NCI-H2171 treated with DMSO at 0.1 percent for 48 hours (cell line): ENCODE results near the gene ITIH3.

ENCODE experiments used
- DNase-seq: peaks from one replicate; lab custom pipeline; 2025; lab: John Stamatoyannopoulos, UW

ITIH3 gene

DNA sequence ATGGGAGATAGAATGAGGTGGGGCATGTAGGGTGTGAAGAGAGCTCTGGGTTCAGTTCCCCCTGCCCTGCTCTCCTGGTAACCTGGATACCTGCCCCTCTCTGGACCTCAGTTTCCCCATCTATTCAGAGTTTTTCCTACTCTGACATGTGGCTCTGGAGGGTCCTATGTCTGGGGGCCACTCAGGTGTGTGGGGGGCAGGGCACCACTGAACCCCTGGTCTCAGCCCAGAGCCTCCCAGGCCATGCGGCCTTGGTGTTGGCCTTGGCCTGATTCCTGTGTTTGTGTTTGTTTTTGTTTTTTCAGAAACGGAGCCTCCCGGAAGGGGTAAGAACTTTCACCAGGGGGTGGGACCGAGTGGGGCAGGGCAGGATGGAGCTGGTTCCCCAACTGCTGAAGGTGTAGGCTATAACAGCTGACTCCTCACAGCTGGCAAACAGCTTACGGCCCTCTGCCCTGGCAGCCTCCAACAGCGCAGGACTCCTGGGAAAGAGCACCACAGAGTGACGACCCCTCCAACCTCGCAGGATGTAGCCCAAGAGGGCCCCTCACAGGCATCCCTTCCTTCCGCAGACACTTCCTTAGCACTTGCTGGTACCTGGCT lies 803 bp downstream of the ITIH3 start:
- no peak for DNase-seq

DNA sequence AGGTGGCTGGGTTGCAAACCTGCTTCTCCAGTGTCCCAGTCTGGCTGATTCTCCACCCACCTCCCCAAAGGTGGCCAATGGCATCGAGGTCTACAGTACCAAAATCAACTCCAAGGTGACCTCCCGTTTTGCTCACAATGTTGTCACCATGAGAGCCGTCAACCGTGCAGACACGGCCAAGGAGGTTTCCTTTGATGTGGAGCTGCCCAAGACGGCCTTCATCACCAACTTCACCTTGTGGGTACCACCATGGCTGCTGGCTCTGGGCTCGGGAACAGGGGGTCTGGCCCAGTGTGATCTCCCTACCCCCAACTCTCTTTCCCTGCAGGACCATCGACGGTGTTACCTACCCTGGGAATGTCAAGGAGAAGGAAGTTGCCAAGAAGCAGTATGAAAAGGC lies 1.8 kb downstream of the ITIH3 start:
- no peak for DNase-seq

DNA sequence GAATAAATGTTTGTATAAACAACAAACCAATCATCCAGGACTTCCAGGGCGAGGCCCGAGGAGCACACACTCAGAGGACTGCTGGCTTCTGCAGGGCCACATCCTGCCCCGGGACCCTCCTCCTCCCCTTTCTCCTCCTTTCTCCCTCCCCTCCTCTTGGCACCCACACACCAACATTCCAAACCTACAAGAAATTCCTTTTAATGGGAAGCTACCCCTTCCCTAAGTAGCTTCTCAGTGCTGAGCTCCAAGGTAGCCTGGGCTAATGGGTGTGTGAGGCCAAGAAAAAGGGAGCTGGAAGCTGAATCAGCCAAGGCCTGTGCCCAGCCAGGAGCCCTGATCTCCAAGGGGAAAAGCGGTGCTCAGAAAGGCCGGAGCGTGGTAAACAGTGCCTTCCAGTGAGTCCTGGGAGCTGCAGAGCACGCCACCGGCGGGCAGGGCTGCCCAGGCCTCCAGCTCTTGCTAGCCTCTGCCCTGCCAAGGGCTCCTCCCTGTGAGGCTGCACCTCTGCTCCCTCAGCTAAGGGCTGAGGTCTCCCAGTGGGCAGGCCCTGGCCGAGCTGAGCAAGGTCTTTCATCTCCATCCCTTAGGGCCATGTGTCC lies 3.9 kb downstream of the ITIH3 start:
- DNase-seq = no peak

DNA sequence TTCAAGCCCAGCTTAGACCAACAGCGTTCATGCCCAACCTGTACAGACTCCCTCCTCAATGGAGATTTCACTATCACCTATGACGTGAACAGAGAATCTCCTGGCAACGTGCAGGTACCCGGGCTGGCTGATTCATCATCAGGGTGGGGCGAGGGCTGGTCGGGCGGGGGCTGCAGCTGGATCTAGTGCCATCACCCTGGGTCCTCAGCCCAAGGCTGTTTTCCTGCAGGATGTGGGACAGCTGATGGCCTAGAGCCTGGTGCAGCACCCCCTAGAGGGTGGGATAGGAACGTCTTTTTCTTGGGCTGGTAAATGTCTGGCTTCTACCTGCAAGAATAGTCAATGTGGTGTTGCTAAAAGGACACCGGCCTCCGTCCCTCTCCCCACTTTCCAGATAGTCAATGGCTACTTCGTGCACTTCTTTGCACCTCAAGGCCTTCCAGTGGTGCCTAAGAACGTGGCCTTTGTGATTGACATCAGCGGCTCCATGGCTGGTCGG lies 4.4 kb downstream of the ITIH3 start:
- DNase-seq = no peak

DNA sequence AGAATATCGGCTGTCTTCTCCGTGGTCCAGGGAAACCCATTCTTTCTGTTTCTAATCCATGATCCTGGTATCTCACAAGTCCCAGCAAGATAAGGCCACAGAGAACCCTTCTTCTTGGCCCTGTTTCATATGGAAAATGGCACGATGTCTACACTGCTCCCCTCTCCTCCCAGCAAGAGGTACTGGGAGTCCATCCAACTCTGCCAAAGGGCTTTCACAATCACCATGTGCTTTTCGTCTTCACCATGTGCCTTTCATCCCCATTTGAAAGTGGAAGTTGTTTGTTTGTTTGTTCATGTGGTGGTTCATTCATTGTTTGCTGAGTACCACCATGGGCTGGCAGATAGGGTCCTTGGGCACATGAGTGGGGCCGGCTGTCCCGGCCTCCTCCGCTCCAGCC lies 5.5 kb downstream of the ITIH3 start:
- no peak for DNase-seq

DNA sequence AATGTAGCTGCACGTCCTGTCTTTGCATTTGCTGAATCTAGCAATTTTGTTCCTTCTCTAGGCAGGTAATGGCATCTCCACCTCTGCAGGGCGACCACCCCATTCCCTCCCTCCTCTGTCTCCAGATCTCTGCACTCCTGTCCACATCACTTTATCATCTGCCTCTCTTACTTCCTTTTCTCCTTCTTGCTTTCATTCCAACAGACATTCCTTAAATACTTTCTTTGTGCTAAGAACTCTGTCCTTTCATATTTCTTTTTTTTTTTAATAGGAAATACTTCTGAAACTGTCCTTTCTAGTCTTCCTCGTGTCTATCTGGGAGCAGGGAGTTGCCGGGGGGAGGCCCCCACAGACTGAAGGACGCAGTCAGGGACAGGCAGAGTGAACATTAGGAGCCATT lies 7.2 kb downstream of the ITIH3 start:
- no peak for DNase-seq

DNA sequence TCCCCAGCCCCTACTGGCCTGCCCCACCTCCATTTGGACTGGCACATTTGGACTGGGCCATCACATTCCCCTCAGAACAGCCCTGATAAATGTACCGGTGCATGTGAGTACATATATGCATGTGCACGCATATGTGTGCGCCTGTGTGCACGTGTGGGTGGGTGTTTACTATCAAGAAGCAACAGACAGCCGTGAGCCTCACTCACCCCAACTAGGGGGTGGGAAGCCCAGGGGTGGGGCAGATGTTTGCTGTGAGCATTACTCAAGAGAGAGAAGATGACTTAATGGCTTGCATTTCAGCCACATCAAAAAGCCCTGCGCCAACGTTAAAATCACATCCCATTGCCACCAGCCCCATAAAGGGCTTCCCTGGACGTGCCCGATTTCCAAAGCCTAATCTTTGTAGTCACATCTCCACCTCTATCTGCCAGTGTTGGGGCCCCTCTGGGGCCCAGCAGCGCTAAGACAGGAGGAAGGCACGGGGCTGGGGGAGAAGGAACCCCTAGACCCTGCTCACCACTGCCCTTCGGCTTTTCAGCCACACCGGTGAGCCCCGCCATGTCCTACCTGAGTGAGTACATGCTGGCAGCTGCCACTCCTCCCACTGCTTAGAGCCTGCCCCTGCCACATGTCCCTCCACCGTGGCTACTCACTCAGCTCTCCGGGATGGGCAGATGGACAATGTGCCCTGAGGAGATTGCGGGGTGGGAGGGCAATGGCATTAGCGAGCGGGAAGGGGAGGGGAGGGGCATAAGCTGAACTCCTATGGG lies 10.9 kb downstream of the ITIH3 start:
- no peak for DNase-seq

DNA sequence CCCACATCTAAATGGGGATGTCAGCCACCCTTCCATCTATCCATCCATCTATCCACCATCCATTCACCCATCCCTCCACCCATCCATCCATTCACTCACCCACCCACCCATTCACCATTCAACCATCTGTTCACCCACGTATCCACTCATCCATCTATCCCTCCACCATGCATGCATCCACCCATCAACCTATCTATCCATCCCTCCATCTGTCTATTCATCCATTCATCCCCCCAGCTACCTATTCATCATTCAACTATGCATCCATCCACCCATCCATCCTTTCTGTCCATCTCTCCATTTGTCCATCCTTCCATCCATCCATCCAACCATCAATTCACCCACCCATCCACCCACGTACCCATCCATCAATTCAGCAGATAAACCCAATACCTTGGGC lies 14.6 kb downstream of the ITIH3 start:
- no peak for DNase-seq

DNA sequence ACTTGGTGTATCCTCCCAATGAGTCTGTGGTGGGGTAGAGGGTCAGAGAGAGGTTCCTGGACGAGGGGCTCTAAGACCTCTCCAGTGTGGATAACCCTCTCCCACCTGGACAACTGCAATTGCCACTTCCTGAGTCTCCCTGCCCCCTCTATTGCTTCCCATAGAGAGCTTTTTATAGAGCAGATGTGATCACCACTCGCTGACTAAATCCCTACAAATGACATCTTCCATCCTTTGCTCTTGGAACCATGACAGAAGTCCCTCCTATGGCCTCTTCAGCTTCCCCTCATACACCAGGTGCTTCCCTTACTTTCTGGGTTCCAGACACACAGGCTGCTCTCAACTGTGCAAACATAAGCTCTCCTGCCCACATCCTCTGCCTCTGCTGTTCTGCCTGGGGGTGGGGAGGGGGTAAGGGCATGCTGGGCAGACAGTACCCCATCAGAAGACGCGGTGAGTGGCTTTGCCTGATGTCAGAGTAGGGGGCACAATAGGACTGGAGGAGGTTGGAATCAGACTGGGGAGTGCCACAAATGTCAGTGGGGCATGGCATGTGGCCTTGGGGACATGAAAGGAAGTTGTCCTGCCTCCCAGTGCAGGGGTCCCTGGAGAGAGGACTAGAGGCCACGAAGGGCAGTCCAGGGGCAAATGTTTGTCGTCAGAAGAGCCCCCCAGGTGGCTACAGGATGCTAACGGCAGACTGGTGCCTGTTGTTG lies 15.2 kb downstream of the ITIH3 start:
- no peak for DNase-seq

DNA sequence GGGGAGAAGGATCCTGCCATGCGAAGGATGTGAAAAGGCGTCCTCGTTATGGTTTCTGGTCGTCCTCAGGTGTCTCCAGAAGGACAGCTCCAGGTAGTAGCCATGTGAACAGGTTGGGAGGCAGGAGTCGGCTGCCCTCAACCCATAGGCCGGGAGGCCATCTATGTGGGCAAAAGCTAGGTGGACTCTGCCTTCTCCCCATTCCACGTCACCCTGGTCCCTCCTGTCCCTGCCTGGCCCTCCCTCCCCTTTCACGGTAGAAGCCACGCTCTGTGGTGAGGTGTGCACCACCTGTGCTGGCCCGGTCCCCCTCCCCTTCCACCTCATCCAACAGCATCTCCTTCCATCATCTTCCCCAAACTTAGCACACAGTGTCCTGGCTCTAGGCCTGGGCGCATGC lies 16.3 kb downstream of the ITIH3 start:
- no peak for DNase-seq

DNA sequence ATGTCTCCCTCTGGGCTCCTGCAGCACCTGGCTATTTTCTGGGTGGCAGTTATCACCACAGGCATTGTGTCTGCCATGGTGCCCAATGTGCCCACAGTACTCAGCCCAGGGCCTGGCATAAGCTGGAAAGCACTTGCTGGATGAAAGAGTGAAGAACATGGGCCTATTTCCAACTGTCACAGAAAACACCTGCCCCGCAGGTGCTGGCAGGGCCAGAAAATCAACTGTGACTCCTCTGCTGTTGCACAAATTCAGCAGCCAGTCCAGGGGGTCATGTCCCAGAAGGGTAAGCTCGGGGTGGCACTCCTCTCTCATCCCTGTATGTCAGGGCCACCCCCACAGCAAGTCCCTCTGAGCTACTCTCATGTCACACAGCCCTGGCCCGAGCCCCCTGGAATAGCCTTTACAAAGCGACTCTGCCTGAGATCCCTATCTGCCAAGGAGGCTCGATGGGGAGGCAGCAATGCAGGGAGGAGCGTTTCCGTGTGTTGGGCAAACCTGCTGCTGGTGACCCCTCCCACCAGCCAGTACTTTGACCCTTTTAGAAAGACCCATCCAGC lies 16.9 kb downstream of the ITIH3 start:
- DNase-seq = no peak

DNA sequence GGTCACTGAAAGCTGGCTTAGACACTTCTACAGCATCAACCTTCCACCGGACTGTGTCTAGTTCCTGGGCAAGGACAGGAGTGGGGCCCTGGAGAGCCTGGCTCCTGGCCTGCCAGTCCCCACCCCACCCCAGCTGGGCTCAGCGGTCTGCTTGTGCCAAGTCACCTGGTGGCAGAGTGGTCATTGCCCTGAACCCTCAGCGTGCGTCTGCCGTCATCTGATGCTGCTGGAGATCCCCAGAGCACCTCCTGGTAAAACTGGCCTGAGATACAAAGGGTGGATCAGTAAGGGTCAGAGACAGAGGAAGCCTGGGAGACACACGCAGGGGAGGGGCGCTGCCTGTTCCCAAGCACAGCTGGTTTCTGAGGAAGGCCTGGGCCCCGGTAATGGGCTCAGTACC lies 19.2 kb downstream of the ITIH3 start:
- DNase-seq = no peak

DNA sequence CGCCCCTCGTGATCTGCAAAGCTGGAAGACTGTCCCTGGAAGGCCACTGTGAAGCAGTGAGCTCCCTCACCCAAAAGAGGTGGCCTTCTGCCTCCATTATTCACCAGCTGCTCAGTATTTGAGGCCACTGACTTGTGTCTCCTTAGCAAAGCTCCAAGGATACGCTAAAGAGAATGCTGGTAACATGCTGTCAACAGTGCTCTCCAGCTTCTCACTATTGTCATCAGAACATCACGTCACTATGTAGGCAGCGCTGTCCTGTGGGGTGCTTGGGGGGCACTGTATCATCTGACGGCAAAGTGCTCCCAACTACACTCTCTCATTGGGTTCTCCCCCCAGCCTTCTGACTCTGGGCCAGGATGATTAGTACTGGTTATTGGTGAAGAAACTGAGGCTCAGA lies 21.6 kb downstream of the ITIH3 start:
- DNase-seq = no peak

DNA sequence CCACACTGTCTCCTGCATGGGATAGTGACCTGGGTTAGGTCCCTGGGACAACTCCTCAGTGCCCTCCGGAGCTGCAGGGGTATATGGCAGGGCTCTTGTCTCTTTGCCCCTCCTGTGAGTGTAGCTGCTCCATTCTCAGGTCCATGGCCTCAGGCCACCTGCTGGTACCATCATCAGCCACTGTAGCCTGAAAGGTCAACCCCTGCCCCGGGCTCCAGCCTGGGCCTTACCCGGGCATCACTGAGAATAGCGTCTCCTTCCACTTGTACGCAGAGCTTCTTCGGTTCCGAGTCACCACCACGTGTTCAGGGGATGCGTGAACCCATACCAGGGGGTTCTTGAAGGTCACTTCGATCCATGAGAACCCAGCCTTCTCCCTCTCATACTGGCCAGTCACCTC lies 22.1 kb downstream of the ITIH3 start:
- DNase-seq = no peak

DNA sequence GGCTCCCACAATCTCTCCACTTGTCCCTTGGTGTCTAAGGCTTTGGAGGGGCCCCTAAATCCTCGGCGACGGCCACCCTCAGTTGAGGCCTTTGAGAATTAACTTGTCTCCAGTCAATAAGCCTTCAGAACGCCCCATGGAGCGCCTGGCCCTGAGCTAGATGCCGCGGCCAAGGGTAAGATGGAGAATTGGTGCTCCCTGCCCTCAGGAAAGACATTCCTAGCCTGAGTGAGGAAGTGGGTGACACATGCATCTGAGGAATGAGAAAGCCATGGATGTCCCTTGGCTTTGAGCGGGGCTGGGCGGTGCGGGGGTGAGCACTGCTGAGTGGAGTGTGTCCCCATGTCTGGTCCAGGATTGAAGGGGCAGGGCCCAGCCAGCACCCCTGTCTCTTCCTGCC lies 22.6 kb downstream of the ITIH3 start:
- no peak for DNase-seq

DNA sequence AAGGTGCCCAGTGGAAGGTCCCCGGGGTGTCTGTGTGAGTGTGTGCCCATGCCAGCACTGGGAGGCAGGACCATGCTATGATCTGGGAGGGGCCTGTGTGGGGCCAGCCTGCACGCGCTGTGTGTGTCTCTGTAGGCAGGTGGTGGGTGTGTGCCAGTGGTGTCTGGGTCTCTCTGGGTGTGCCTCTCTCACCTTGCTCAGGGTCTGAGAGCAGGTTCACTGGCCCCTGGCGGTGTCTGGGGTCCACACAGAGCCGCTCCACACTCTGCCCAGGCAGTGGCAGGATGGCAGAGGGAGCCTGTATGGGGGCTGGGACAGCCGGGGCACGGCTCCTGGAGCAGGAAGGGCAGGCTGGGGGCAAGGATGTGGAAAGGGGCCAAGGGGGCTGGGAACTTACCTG lies 23.3 kb downstream of the ITIH3 start:
- no peak for DNase-seq

DNA sequence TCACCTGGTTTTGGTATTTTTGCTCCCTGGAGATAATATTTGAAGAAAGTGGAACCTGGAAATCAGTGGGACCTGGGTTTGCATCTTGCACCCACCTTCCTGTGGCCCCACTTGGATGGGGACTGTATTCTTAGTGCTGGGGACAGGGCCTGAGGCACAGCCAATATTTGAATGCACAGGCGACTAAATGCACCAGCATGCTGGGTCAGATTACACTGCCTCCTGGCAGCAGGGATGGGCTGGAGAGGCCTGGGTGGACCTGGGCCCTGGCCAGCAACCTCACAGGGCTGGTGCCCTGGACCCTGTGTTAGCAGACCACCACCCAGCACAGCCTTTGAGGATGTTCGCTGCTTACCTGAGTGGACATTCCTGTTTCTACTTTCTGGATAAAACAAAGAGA lies 25.3 kb downstream of the ITIH3 start:
- no peak for DNase-seq

DNA sequence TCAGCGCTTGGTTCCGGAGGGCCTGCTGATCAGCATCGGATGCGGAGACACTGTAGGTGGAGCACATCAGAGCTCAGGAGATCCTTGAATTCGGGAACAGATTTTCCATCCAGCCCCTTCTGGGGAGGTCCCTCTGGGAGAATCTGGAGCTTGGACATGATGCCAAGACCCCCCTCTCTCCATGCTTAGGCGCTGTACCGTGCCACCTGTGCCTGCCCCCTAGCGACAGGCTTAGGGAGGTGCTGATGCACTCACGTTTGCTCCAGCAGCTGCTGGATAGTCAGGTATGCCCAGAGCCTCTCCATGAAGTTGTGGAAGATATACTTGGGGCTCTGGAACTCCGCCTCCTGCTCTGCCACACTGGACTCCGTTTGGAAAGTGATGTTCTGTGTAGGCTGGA lies 26.1 kb downstream of the ITIH3 start:
- DNase-seq = no peak

DNA sequence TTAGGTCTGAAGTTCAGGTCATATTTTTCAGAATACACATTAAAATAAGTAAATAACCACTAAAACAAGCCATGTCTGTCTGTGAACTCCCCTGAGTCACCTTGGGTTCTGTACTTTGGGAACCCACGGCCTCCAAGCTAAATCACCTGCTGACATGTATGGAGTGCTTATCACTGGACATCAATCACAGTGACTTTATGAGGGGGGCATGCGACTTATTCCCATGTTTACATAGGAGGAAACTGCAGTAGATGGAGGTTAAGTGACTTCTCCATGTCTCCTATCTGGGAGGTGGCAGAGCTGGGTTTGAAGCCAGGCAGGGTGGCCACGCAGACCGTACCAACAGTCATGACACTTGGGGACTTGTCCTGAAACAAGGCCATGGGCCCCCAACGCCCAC lies 27.8 kb downstream of the ITIH3 start:
- DNase-seq = no peak

DNA sequence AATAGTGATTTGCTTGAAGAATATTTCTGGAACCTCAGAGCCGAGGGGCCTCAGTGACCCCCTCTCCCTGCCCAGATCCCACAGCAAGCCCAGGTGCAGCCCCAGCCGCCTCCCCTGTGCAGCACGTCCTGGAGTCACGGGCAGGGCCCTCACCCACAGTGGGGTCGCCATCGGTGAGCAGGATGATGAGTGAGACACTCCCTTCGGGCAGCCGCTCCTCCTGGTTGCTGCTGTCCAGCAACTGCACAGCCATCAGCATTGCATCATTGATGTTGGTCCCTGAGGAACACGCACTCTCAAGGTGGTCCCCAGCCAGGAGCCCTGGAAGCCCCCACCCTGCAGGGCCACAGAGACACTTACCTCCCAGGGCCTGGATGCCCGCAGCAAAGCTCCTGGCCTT lies 29.4 kb downstream of the ITIH3 start:
- DNase-seq = no peak

DNA sequence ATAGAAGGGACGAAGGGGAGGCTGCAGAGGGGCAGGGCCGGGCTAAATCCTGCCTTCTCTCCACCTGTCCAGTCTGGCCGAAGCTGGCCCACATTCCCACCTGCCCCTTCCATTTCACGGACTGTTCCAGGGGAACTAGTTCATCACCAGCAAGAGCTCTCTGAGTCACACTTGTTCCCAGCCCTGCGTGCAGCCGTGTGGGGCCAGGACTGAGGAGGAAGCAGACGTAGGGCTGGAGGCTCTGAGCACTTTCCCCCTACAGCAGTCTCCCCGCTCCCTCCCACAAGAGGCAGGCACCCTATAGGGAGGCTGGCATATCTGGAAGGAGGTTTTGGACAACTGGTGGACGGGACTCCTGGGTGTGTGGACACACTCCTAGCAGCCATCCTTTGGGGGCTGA lies 32.8 kb downstream of the ITIH3 start:
- DNase-seq = no peak

DNA sequence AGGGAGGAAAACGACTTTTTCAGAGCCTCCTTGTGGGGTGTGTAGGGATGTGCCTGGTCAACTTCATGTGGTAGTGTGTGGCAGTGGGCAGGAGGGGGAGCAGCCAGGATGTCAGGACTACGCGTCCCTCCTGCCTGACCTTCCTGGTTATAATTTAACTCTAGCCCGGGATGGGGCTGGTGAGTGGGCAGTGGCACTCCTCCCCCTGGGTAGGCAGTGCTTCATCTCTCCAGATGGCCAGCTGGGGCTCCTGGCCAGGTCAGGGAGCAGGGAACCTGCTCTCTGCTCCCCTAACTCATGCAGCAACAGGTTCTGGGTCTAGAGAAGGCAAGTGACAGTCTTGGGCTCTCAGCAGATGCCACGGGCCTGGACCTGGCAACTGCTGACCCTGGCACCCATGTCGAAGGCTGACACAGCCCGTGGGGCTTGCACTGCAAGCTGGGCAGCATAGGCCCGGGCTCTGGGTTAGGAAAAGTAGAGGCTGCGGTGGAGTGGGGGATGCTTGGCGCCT lies 33.3 kb downstream of the ITIH3 start:
- no peak for DNase-seq
